Trophoblast cell (in vitro differentiated cells and primary cell): ENCODE data around the gene COL6A5.

Experiments used
- DNase-seq, 2 donors: peaks; one replicate each; pipeline ENCODE4 v3.0.0-alpha.2; 2016
- H2AFZ ChIP-seq: 2 replicates; pipeline ENCODE4 v1.6.1; 2013; ENCODE audit warnings: low read length, moderate library complexity, mild to moderate bottlenecking; ENCODE audit not compliant: insufficient read depth, poor library complexity
- H2AK5ac ChIP-seq: 2 replicates; pipeline ENCODE4 v1.6.1; 2013; ENCODE audit warnings: mild to moderate bottlenecking, low read length
- H2BK120ac ChIP-seq: 2 replicates; pipeline ENCODE4 v1.6.1; 2013; ENCODE audit warnings: low read length, mild to moderate bottlenecking, moderate library complexity; ENCODE audit not compliant: insufficient read depth, poor library complexity
- H2BK12ac ChIP-seq: 2 replicates; pipeline ENCODE4 v1.6.1; 2013; ENCODE audit warnings: mild to moderate bottlenecking, low read length, moderate library complexity
- H2BK5ac ChIP-seq: 2 replicates; pipeline ENCODE4 v1.6.1; 2013; ENCODE audit warnings: low read length, low read depth, moderate library complexity, mild to moderate bottlenecking; ENCODE audit not compliant: poor library complexity
- H3K14ac ChIP-seq: 2 replicates; pipeline ENCODE4 v1.6.1; 2013; ENCODE audit warnings: mild to moderate bottlenecking, low read length
- H3K18ac ChIP-seq: 2 replicates; pipeline ENCODE4 v1.6.1; 2013; ENCODE audit warnings: mild to moderate bottlenecking, low read length
- H3K23ac ChIP-seq: 2 replicates; pipeline ENCODE4 v1.6.1; 2013; ENCODE audit warnings: low read length
- H3K27ac ChIP-seq: 2 replicates; pipeline ENCODE4 v1.5.1; 2013; ENCODE audit warnings: low read depth, mild to moderate bottlenecking, inconsistent platforms, low read length, moderate library complexity
- H3K27me3 ChIP-seq: 2 replicates; pipeline ENCODE4 v1.6.1; 2013; ENCODE audit warnings: inconsistent platforms, mild to moderate bottlenecking, low read length, moderate library complexity; ENCODE audit not compliant: insufficient read depth
- H3K36me3 ChIP-seq, 2 experiments: 1 replicate in 1 of 2; 2 replicates in 1 of 2; pipeline ENCODE4 v1.6.1; 2013; ENCODE audit warnings: low read length in 2 of 2, mild to moderate bottlenecking in 2 of 2, moderate library complexity in 1 of 2; ENCODE audit not compliant: insufficient read depth in 2 of 2, control insufficient read depth in 1 of 2
- H3K4ac ChIP-seq: 2 replicates; pipeline ENCODE4 v1.6.1; 2013; ENCODE audit warnings: low read depth, mild to moderate bottlenecking, low read length, moderate library complexity
- H3K4me1 ChIP-seq, 2 experiments: 1 replicate in 1 of 2; 2 replicates in 1 of 2; pipeline ENCODE4 v1.6.1; 2013; ENCODE audit warnings: low read length in 2 of 2, mild to moderate bottlenecking in 2 of 2, moderate library complexity in 1 of 2; ENCODE audit not compliant: insufficient read depth in 2 of 2, control insufficient read depth in 1 of 2
- H3K4me2 ChIP-seq: 2 replicates; pipeline ENCODE4 v1.6.1; 2013; ENCODE audit warnings: inconsistent platforms, mild to moderate bottlenecking, low read length, moderate library complexity
- H3K4me3 ChIP-seq: 2 replicates; pipeline ENCODE4 v1.5.1; 2013; ENCODE audit warnings: mild to moderate bottlenecking, low read depth, low read length, inconsistent platforms
- H3K79me1 ChIP-seq: one replicate; pipeline ENCODE4 v1.6.1; 2013; ENCODE audit warnings: low read length
- H3K79me2 ChIP-seq: 2 replicates; pipeline ENCODE4 v1.6.1; 2013; ENCODE audit warnings: low read length, mild to moderate bottlenecking; ENCODE audit not compliant: control insufficient read depth, insufficient read depth, poor library complexity
- H3K9ac ChIP-seq: 2 replicates; pipeline ENCODE4 v1.6.1; 2013; ENCODE audit warnings: mild to moderate bottlenecking, low read length
- H3K9me3 ChIP-seq: 2 replicates; pipeline ENCODE4 v1.6.1; 2013; ENCODE audit warnings: low read depth, mild to moderate bottlenecking, control low read depth, inconsistent platforms, low read length; ENCODE audit not compliant: insufficient read depth
- H4K12ac ChIP-seq: 2 replicates; pipeline ENCODE4 v1.6.1; 2013; ENCODE audit warnings: low read depth, mild to moderate bottlenecking, low read length, moderate library complexity
- H4K8ac ChIP-seq: 2 replicates; pipeline ENCODE4 v1.6.1; 2013; ENCODE audit warnings: low read depth, mild to moderate bottlenecking, low read length, moderate library complexity
- H4K91ac ChIP-seq: one replicate; pipeline ENCODE4 v1.6.1; 2013; ENCODE audit warnings: low read depth, mild to moderate bottlenecking, low read length, moderate library complexity
- WGBS: extraction: QIAGEN DNeasy Blood & Tissue Kit; methylation state at CpG from one replicate; pipeline ENCODE4 v1.1.7; 2013; ENCODE audit warnings: missing lambda C conversion rate; ENCODE audit not compliant: insufficient read length, insufficient coverage; ENCODE audit errors: extremely low coverage; 5-methylcytosine and 5-hydroxymethylcytosine counted together

Gene COL6A5

DNA sequence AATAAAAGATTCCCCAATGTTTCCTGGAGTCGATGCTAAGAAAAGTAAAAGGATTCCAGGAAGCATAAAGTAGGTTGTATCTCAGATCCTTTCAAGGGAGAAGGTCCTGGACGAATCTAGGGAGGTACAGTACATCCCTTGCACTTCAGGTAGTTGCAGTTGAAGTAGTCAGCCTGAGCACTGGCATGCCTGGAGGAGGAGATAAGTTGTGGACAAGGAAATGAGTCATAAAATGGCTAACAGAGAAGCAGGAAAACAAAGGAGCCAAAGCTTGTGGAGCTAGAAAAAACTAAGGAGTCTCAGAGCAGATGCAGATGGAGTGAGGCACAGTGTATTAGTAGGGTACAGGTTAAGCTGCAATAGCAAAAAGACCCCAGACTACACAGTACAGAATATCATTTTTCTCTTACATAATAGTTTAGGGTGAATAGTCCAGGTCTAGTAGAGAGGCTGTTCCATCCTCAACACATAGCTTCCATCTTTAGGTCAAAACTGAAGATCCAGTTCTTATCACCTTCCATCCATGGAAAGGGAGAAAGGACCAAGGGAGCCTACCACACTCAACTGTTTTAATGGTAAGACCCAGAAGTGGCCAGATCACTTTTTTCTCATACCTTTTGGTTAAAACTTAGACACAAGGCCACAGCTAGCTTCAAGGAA, 41.3 kb downstream of the COL6A5 start:
- Histone ChIP-seq H3K4me1 (no peaks in the 10 kb centered on the region), H2BK5ac (no peak overlapping the region), H4K12ac (no peak overlapping the region), H4K8ac (no peak overlapping the region), H2AFZ (peak overlapping the region; percentile 27), H4K91ac (no peak overlapping the region), H2BK120ac (no peak overlapping the region), H3K4ac (no peak overlapping the region), H3K9me3 (no peaks in the 10 kb centered on the region), H3K4me3 (no peak overlapping the region), H3K9ac (no peak overlapping the region), H2AK5ac (no peak overlapping the region), H3K23ac (no peak overlapping the region), H3K36me3 (no peaks in the 10 kb centered on the region), H3K27me3 (no peaks in the 10 kb centered on the region), H3K79me1 (no peaks in the 10 kb centered on the region), H3K4me2 (no peak overlapping the region), H3K14ac (no peak overlapping the region), H3K18ac (no peak overlapping the region), H3K27ac (no peak overlapping the region), H2BK12ac (no peak overlapping the region), H3K79me2 (no peaks in the 10 kb centered on the region)
- DNase-seq: no peak
- WGBS: no CpG with 5 or more reads among the region's 2 CpGs

GRCh38 chr3:130389743-130390478, 44.4 kb downstream of the COL6A5 start:
- Histone ChIP-seq H3K4me3 (no peak overlapping the region), H3K18ac (no peak overlapping the region), H4K8ac (no peak overlapping the region), H3K4me1 (no peaks in the 10 kb centered on the region), H3K4ac (no peak overlapping the region), H3K9me3 (peaks cover 1% of the 10 kb centered on the region), H2AFZ (no peak overlapping the region), H4K12ac (no peak overlapping the region), H2AK5ac (no peak overlapping the region), H3K23ac (no peak overlapping the region), H2BK12ac (no peak overlapping the region), H3K14ac (no peak overlapping the region), H3K79me1 (no peaks in the 10 kb centered on the region), H3K36me3 (no peaks in the 10 kb centered on the region), H3K27ac (no peak overlapping the region), H4K91ac (no peak overlapping the region), H2BK120ac (no peak overlapping the region), H3K9ac (no peak overlapping the region), H3K79me2 (no peaks in the 10 kb centered on the region), H3K4me2 (no peak overlapping the region), H3K27me3 (no peaks in the 10 kb centered on the region), H2BK5ac (no peak overlapping the region)
- DNase-seq: no peak
- no CpG with 5 or more reads among the region's 1 CpG for WGBS

GRCh38 chr3:130392266-130392665, 46.8 kb downstream of the COL6A5 start:
- no peak overlapping the region for H4K8ac ChIP-seq
- H3K9ac ChIP-seq: no peak overlapping the region
- H3K27ac ChIP-seq: no peak overlapping the region
- H3K23ac ChIP-seq: no peak overlapping the region
- no peaks in the 10 kb centered on the region for H3K36me3 ChIP-seq
- H3K4me3 ChIP-seq: no peak overlapping the region
- no peak overlapping the region for H2BK120ac ChIP-seq
- H2BK5ac ChIP-seq: no peak overlapping the region
- H3K4ac ChIP-seq: no peak overlapping the region
- H3K4me1 ChIP-seq: peaks cover 4 to 7% of the 10 kb centered on the region in 2 experiments
- no peaks in the 10 kb centered on the region for H3K79me2 ChIP-seq
- no peak overlapping the region for H2BK12ac ChIP-seq
- no peaks in the 10 kb centered on the region for H3K27me3 ChIP-seq
- H3K9me3 ChIP-seq: peaks cover 1% of the 10 kb centered on the region
- no peak for DNase-seq
- no peak overlapping the region for H3K18ac ChIP-seq
- no peak overlapping the region for H2AK5ac ChIP-seq
- no peak overlapping the region for H2AFZ ChIP-seq
- no peak overlapping the region for H4K91ac ChIP-seq
- no peak overlapping the region for H3K14ac ChIP-seq
- H3K79me1 ChIP-seq: peaks cover 4% of the 10 kb centered on the region
- H4K12ac ChIP-seq: no peak overlapping the region
- WGBS: no CpG with 5 or more reads among the region's 2 CpGs
- no peak overlapping the region for H3K4me2 ChIP-seq

GRCh38 chr3:130393594-130393993, 48.1 kb downstream of the COL6A5 start:
- Histone ChIP-seq H3K9ac (no peak overlapping the region), H3K23ac (no peak overlapping the region), H2AK5ac (no peak overlapping the region), H4K91ac (no peak overlapping the region), H3K14ac (no peak overlapping the region), H3K4me1 (peaks cover 4 to 7% of the 10 kb centered on the region in 2 experiments), H4K8ac (no peak overlapping the region), H2BK5ac (no peak overlapping the region), H3K79me2 (no peaks in the 10 kb centered on the region), H3K9me3 (peaks cover 1% of the 10 kb centered on the region), H4K12ac (no peak overlapping the region), H3K36me3 (no peaks in the 10 kb centered on the region), H2BK120ac (no peak overlapping the region), H3K18ac (no peak overlapping the region), H3K4me3 (no peak overlapping the region), H2BK12ac (no peak overlapping the region), H3K79me1 (peaks cover 5% of the 10 kb centered on the region), H2AFZ (no peak overlapping the region), H3K4me2 (no peak overlapping the region), H3K27ac (no peak overlapping the region), H3K4ac (no peak overlapping the region), H3K27me3 (no peaks in the 10 kb centered on the region)
- no peak for DNase-seq
- no CpG with 5 or more reads among the region's 3 CpGs for WGBS
